PC-3 (cell line): ENCODE measurements around the gene IQCK. TPM values are rescaled to one million over a fixed set of nuclear protein-coding genes. Genes with fewer than 3 reads are reported as not detected.

Experiments used
- ATAC-seq: fragments of 200-7000 bp; cut with Tn5 transposase; 2 replicates; pipeline ENCODE4 v1.9.1; 2020; ENCODE audit warnings: mild to moderate bottlenecking, moderate library complexity
- BruUV-seq: library from RNA; stranded (reverse); fragments of 400-500 nt; replicated peaks from 2 replicates; lab custom pipeline; 2021; lab: Mats Ljungman, UMichigan
- CTCF ChIA-PET: fragments of 300-600 bp; sonication (Branson Sonifier 250); formaldehyde crosslinking; loops from one replicate; lab custom pipeline; 2022; ENCODE audit warnings: antibody characterized with exemption; lab: Charles Lee
- POLR2A ChIA-PET: fragments of 300-600 bp; sonication (Branson Sonifier 250); formaldehyde crosslinking; loops from one replicate; lab custom pipeline; 2022; ENCODE audit warnings: antibody characterized with exemption; ENCODE audit not compliant: unreplicated experiment; lab: Charles Lee
- DNase-seq: peaks from one replicate; pipeline ENCODE4 v3.0.0-alpha.2; 2015
- H2AFZ ChIP-seq: fragments of 300-600 bp; sonication (generic); 2 replicates; pipeline ENCODE4 v1.6.0; 2016; ENCODE audit warnings: antibody characterized with exemption, low read length
- H3F3A ChIP-seq: fragments of 300-600 bp; sonication (generic); one replicate; pipeline ENCODE4 v1.6.0; 2017; ENCODE audit warnings: antibody characterized with exemption, low read length, control low read depth, mild to moderate bottlenecking; ENCODE audit not compliant: unreplicated experiment
- H3K27ac ChIP-seq: fragments of 300-600 bp; sonication (generic); 2 replicates; pipeline ENCODE4 v1.5.1; 2016; ENCODE audit warnings: mild to moderate bottlenecking, low read length
- H3K27me3 ChIP-seq: fragments of 300-600 bp; sonication (generic); 2 replicates; pipeline ENCODE4 v1.6.1; 2016; ENCODE audit warnings: low read length, mixed read lengths
- H3K36me3 ChIP-seq: fragments of 300-600 bp; sonication (generic); 2 replicates; pipeline ENCODE4 v1.6.1; 2016; ENCODE audit warnings: low read depth, mixed run types, low read length, mixed read lengths
- H3K4me1 ChIP-seq: fragments of 300-600 bp; sonication (generic); 2 replicates; pipeline ENCODE4 v1.5.1; 2016; ENCODE audit warnings: low read length; ENCODE audit not compliant: insufficient read depth
- H3K4me2 ChIP-seq: fragments of 300-600 bp; sonication (generic); 2 replicates; pipeline ENCODE4 v1.6.0; 2016; ENCODE audit warnings: low read length
- H3K4me3 ChIP-seq: fragments of 300-600 bp; sonication (generic); 2 replicates; pipeline ENCODE4 v1.5.1; 2016; ENCODE audit warnings: mild to moderate bottlenecking, low read length, mixed read lengths
- H3K79me2 ChIP-seq: fragments of 300-600 bp; sonication (generic); 2 replicates; pipeline ENCODE4 v1.6.1; 2017; ENCODE audit warnings: low read length, mixed read lengths
- H3K9ac ChIP-seq: fragments of 300-600 bp; sonication (generic); 2 replicates; pipeline ENCODE4 v1.6.0; 2016; ENCODE audit warnings: mild to moderate bottlenecking, low read length
- H3K9me2 ChIP-seq: fragments of 300-600 bp; sonication (generic); replicated peaks from 2 replicates; pipeline ENCODE4 v1.6.1; 2016; ENCODE audit warnings: mixed run types, low read length, mixed read lengths
- H3K9me3 ChIP-seq: fragments of 300-600 bp; sonication (generic); 2 replicates; pipeline ENCODE4 v1.6.1; 2016; ENCODE audit warnings: low read length, mixed read lengths
- H4K20me1 ChIP-seq: fragments of 300-600 bp; sonication (generic); 2 replicates; pipeline ENCODE4 v1.6.1; 2016; ENCODE audit warnings: low read length, mixed read lengths
- EZH2 ChIP-seq: fragments of 300-600 bp; sonication (generic); IDR thresholded peaks from one replicate; pipeline ENCODE4 v1.6.1; 2017; ENCODE audit warnings: antibody characterized with exemption, mild to moderate bottlenecking, low read length; ENCODE audit not compliant: unreplicated experiment
- EZH2phosphoT487 ChIP-seq: fragments of 300-600 bp; sonication (generic); IDR thresholded peaks from 2 replicates; pipeline ENCODE4 v1.6.1; 2018; ENCODE audit warnings: mild to moderate bottlenecking, antibody characterized with exemption, low read length, borderline replicate concordance
- intact Hi-C: fragments of 100-400 bp; cut with micrococcal nuclease; formaldehyde crosslinking; loops from 2 replicates; pipeline ENCODE4 v1.9.0; 2023
- total RNA-seq: library from RNA; depleted of rRNA; stranded (reverse); fragments of >200 nt; gene quantifications from 2 replicates; pipeline ENCODE4 v1.2.3, GENCODE V29; 2014
- TF ChIP-seq, protein P1 (sequence below): fragments of 300-600 bp; sonication (generic); conservative IDR thresholded peaks from 2 replicates; pipeline ENCODE4 v1.5.1; 2017; ENCODE audit warnings: antibody characterized with exemption, low read depth, mild to moderate bottlenecking, low read length

The IQCK gene
- total RNA-seq, 1 experiment from 2014 or later = 8.9 TPM

DNA sequence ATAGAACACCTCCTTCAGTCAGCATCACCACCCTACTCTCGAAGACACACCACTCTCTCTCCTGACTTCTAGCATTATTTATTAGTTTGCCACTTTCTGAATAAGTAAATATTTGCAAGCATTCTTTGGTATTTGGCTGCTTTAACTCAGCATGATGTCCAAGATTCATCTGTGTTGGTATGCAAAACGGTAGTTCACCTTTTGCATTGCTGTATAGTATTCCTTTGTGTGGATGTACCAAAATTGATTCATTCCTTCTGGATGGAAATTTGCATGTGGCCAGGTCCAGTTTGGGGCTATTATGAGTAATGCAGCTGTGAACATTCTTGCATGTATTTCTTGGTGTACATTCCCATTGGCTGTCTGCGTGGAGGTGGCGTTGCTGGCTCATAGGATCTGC lies 32.9 kb upstream of the IQCK start:
- no peaks in the 10 kb centered on the region for H3K79me2 ChIP-seq
- H3K9ac ChIP-seq = no peak overlapping the region
- no peak overlapping the region for H3K27ac ChIP-seq
- no peaks in the 10 kb centered on the region for H3F3A ChIP-seq
- H3K4me2 ChIP-seq = no peak overlapping the region
- TF ChIP-seq, protein P1, sequence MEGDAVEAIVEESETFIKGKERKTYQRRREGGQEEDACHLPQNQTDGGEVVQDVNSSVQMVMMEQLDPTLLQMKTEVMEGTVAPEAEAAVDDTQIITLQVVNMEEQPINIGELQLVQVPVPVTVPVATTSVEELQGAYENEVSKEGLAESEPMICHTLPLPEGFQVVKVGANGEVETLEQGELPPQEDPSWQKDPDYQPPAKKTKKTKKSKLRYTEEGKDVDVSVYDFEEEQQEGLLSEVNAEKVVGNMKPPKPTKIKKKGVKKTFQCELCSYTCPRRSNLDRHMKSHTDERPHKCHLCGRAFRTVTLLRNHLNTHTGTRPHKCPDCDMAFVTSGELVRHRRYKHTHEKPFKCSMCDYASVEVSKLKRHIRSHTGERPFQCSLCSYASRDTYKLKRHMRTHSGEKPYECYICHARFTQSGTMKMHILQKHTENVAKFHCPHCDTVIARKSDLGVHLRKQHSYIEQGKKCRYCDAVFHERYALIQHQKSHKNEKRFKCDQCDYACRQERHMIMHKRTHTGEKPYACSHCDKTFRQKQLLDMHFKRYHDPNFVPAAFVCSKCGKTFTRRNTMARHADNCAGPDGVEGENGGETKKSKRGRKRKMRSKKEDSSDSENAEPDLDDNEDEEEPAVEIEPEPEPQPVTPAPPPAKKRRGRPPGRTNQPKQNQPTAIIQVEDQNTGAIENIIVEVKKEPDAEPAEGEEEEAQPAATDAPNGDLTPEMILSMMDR = no peak
- TF ChIP-seq EZH2 (no peak), EZH2phosphoT487 (no peak)
- no peaks in the 10 kb centered on the region for H4K20me1 ChIP-seq
- no TSS peak for BruUV-seq
- H3K36me3 ChIP-seq = no peaks in the 10 kb centered on the region
- ATAC-seq = no peak
- H3K27me3 ChIP-seq = no peaks in the 10 kb centered on the region
- H3K4me1 ChIP-seq = peaks cover 3% of the 10 kb centered on the region; the same call in 1 of the 2 replicates
- ChIA-PET POLR2A (no interaction called here), CTCF (no interaction called here)
- H3K9me2 ChIP-seq = no peaks in the 10 kb centered on the region
- H3K4me3 ChIP-seq = no peak overlapping the region
- DNase-seq = no peak
- no peaks in the 10 kb centered on the region for H3K9me3 ChIP-seq
- H2AFZ ChIP-seq = no peak overlapping the region
- intact Hi-C loops = no loop called here

DNA sequence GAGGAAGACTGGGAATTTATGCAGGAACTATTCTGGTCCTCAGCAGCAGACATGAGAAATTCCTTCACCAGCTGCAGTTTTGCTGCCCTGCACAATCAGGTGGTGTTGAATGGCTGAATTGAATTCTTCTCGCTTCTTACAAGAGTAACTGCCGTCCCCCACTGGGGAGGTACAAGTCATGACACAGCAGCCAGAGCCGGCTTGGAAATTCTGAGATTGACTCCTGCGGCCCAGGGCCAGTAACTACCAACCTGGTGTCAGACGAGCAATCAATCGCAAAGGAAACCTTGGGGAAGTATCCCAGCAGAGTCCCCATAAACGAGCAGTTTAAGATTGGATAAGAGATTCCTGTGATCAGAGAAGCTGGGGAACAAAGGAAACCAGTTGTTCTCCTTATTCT lies 30.8 kb upstream of the IQCK start:
- TF ChIP-seq EZH2phosphoT487 (no peak), EZH2 (no peak)
- TF ChIP-seq, protein P1 = no peak
- Histone ChIP-seq H3K4me3 (no peak overlapping the region), H3K79me2 (no peaks in the 10 kb centered on the region), H2AFZ (no peak overlapping the region), H3K9me3 (no peaks in the 10 kb centered on the region), H3K9me2 (no peaks in the 10 kb centered on the region), H3F3A (no peaks in the 10 kb centered on the region), H3K36me3 (no peaks in the 10 kb centered on the region), H3K9ac (no peak overlapping the region), H3K4me2 (no peak overlapping the region), H3K4me1 (peaks cover 8% of the 10 kb centered on the region), H4K20me1 (no peaks in the 10 kb centered on the region), H3K27ac (no peak overlapping the region), H3K27me3 (no peaks in the 10 kb centered on the region)
- no peak for ATAC-seq
- DNase-seq = no peak
- intact Hi-C loops = no loop called here
- BruUV-seq = no TSS peak
- POLR2A ChIA-PET = no interaction called here
- CTCF ChIA-PET = no interaction called here

DNA sequence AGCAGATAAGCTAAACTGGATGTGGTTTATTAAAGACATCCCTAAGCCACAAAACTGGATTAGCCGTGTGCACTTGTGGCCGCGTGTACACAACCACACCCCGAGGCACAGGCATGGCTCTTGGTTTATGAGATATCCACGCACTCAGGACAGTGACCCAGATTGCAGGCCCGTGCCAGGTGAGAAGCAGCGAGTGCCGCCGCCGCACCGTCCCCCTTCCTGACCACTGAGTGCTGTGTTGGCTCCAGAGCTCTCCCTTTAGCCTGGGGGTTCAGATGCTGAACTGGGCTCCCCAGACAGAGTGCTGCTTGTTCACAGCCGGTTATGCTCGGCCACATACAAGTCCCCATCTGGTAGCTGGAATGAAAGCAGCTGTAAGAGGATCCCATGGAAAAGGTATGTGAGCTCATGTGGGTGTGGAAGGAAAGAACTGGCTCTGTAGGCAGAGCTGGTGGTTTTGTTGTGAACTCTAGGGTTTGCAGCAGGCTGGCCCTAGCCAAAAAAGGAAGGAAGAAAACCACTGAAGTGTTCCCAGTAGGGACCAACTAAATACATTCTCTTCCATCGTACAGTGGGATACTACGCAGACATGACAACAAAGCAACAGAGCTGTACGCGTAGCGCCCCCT lies 29.6 kb upstream of the IQCK start:
- Histone ChIP-seq H4K20me1 (no peaks in the 10 kb centered on the region), H3K27ac (no peak overlapping the region), H3F3A (no peaks in the 10 kb centered on the region), H3K4me2 (no peak overlapping the region), H3K79me2 (no peaks in the 10 kb centered on the region), H3K4me3 (no peak overlapping the region), H3K9ac (no peak overlapping the region), H2AFZ (no peak overlapping the region), H3K9me2 (no peaks in the 10 kb centered on the region), H3K27me3 (no peaks in the 10 kb centered on the region), H3K36me3 (no peaks in the 10 kb centered on the region), H3K4me1 (peaks cover 8% of the 10 kb centered on the region), H3K9me3 (no peaks in the 10 kb centered on the region)
- POLR2A ChIA-PET = no interaction called here
- TF ChIP-seq EZH2 (no peak), EZH2phosphoT487 (no peak)
- TF ChIP-seq, protein P1 = no peak
- no peak for ATAC-seq
- intact Hi-C loops = no loop called here
- BruUV-seq = no TSS peak
- DNase-seq = no peak
- CTCF ChIA-PET = no interaction called here
